Omental fat pad (tissue), 4 donors: ENCODE data around the gene GSG1L2. TPM values are rescaled to one million over a fixed set of nuclear protein-coding genes. Genes with fewer than 3 reads are reported as not detected.

Source experiments
- ATAC-seq: fragments of 150-250 bp; one replicate; pipeline ENCODE4 v1.9.1; 2016; ENCODE audit warnings: mild to moderate bottlenecking, moderate library complexity; ENCODE audit not compliant: low FRiP score
- DNase-seq: peaks from one replicate; pipeline ENCODE4 v3.0.0-alpha.2; 2019; ENCODE audit warnings: low spot score
- CTCF ChIP-seq, 3 donors: fragments of 450-650 bp; IDR thresholded peaks; one replicate each; pipeline ENCODE4 v1.5.1; 2016 to 2017; ENCODE audit warnings: antibody characterized with exemption in 3 of 3, mild to moderate bottlenecking in 3 of 3, moderate library complexity in 2 of 3
- total RNA-seq, 4 donors: library from RNA; depleted of rRNA; stranded (reverse); fragments of >200 nt; gene quantifications; one replicate each; pipeline ENCODE4 v1.1.0, GENCODE V29; 2016

GSG1L2 gene
- total RNA-seq, 4 donors from 2014 or later: not detected

- ATAC-seq: peak; percentile 43
- no peak for TF ChIP-seq CTCF (IDR thresholded peaks at IDR 0.05)
- DNase-seq: no peak
Measured at GRCh38 chr17:9817086-9817485, 4.8 kb downstream of the GSG1L2 start.

- no peak for ATAC-seq
- no peak for DNase-seq
- no peak for TF ChIP-seq CTCF (IDR thresholded peaks at IDR 0.05)
Measured at GRCh38 chr17:9816472-9816871, 5.4 kb downstream of the GSG1L2 start.

GRCh38 chr17:9814337-9814945 is 7.4 kb downstream of the GSG1L2 start:
- DNase-seq (no peak), ATAC-seq (no peak)
- no peak for TF ChIP-seq CTCF (IDR thresholded peaks at IDR 0.05)

GRCh38 chr17:9813166-9813565 is 8.7 kb downstream of the GSG1L2 start:
- DNase-seq: no peak
- no peak for TF ChIP-seq CTCF (IDR thresholded peaks at IDR 0.05)
- ATAC-seq: no peak

GRCh38 chr17:9811537-9811936 is 10.3 kb downstream of the GSG1L2 start:
- DNase-seq: no peak
- ATAC-seq: no peak
- no peak for TF ChIP-seq CTCF (IDR thresholded peaks at IDR 0.05)

GRCh38 chr17:9811086-9811485 is 10.8 kb downstream of the GSG1L2 start:
- ATAC-seq: no peak
- no peak for TF ChIP-seq CTCF (IDR thresholded peaks at IDR 0.05)
- DNase-seq: no peak

- no peak for DNase-seq
- no peak for ATAC-seq
- no peak for TF ChIP-seq CTCF (IDR thresholded peaks at IDR 0.05)
Measured at GRCh38 chr17:9810100-9810949, 11.6 kb downstream of the GSG1L2 start.
